Astrocyte (in vitro differentiated cells and primary cell): Measurements from ENCODE around the gene ACTL6A. TPM values are rescaled to one million over a fixed set of nuclear protein-coding genes. Genes with fewer than 3 reads are reported as not detected.
A peak's percentile ranks its signal among the peaks of the same experiment; 100 is the strongest.

Experiments
- DNase-seq: peaks from one replicate; pipeline ENCODE4 v3.0.0-alpha.2; 2010; ENCODE audit warnings: low read depth
- FAIRE-seq: peaks from 2 replicates; lab custom pipeline; 2011; peaks lifted over from hg19 to GRCh38; lab: Jason Lieb, UNC
- H2AFZ ChIP-seq: 2 replicates; pipeline ENCODE4 v1.6.0; 2012; ENCODE audit warnings: low read depth, low read length, inconsistent platforms
- H3K27ac ChIP-seq: 2 replicates; pipeline ENCODE4 v1.5.1; 2011; ENCODE audit warnings: low read depth, low read length, inconsistent platforms
- H3K27me3 ChIP-seq: 2 replicates; pipeline ENCODE4 v1.6.0; 2011; ENCODE audit warnings: low read length, inconsistent platforms; ENCODE audit not compliant: insufficient read depth
- H3K36me3 ChIP-seq: 2 replicates; pipeline ENCODE4 v1.5.1; 2011; ENCODE audit warnings: low read length, inconsistent platforms; ENCODE audit not compliant: insufficient read depth
- H3K4me1 ChIP-seq: 2 replicates; pipeline ENCODE4 v1.5.1; 2011; ENCODE audit warnings: low read length, inconsistent platforms; ENCODE audit not compliant: insufficient read depth
- H3K4me2 ChIP-seq: 2 replicates; pipeline ENCODE4 v1.6.0; 2012; ENCODE audit warnings: low read length, inconsistent platforms
- H3K4me3 ChIP-seq: 2 replicates; pipeline ENCODE4 v1.5.1; 2011; ENCODE audit warnings: low read depth, mild to moderate bottlenecking, low read length, inconsistent platforms; ENCODE audit not compliant: insufficient read depth
- H3K79me2 ChIP-seq: 2 replicates; pipeline ENCODE4 v1.6.0; 2012; ENCODE audit warnings: mild to moderate bottlenecking, low read length, inconsistent platforms; ENCODE audit not compliant: insufficient read depth
- H3K9ac ChIP-seq: 2 replicates; pipeline ENCODE4 v1.6.0; 2012; ENCODE audit warnings: mild to moderate bottlenecking, low read length, inconsistent platforms
- H3K9me3 ChIP-seq: 2 replicates; pipeline ENCODE4 v1.5.1; 2012; ENCODE audit warnings: low read depth, mild to moderate bottlenecking, low read length, inconsistent platforms; ENCODE audit not compliant: insufficient read depth
- H4K20me1 ChIP-seq: 2 replicates; pipeline ENCODE4 v1.6.0; 2012; ENCODE audit warnings: low read length, inconsistent platforms; ENCODE audit not compliant: insufficient read depth
- H3K27ac Mint-ChIP-seq: one replicate; pipeline ENCODE4 v1.8.0; 2021; ENCODE audit warnings: mild to moderate bottlenecking, mixed read lengths; ENCODE audit not compliant: unreplicated experiment
- H3K27me3 Mint-ChIP-seq: one replicate; pipeline ENCODE4 v1.8.0; 2021; ENCODE audit warnings: low read depth, mixed read lengths; ENCODE audit not compliant: unreplicated experiment
- H3K36me3 Mint-ChIP-seq: one replicate; pipeline ENCODE4 v1.8.0; 2021; ENCODE audit warnings: low read depth, mixed read lengths; ENCODE audit not compliant: unreplicated experiment
- H3K4me1 Mint-ChIP-seq: one replicate; pipeline ENCODE4 v1.8.0; 2021; ENCODE audit warnings: low read depth, mixed read lengths; ENCODE audit not compliant: unreplicated experiment
- H3K4me3 Mint-ChIP-seq: one replicate; pipeline ENCODE4 v1.8.0; 2021; ENCODE audit warnings: mild to moderate bottlenecking, moderate library complexity, mixed read lengths; ENCODE audit not compliant: unreplicated experiment
- H3K9me3 Mint-ChIP-seq: one replicate; pipeline ENCODE4 v1.8.0; 2021; ENCODE audit warnings: mild to moderate bottlenecking, mixed read lengths; ENCODE audit not compliant: unreplicated experiment
- CTCF ChIP-seq: IDR thresholded peaks from 2 replicates; pipeline ENCODE4 v1.5.1; 2011; ENCODE audit warnings: low read depth, mild to moderate bottlenecking, inconsistent platforms, low read length, moderate library complexity; ENCODE audit not compliant: insufficient read depth
- EZH2 ChIP-seq: IDR thresholded peaks from 2 replicates; pipeline ENCODE4 v1.6.1; 2012; ENCODE audit warnings: mild to moderate bottlenecking, low read length, inconsistent platforms; ENCODE audit not compliant: insufficient read depth
- total RNA-seq: library from RNA; stranded (reverse); gene quantifications from 2 replicates; pipeline ENCODE4 v1.2.1, GENCODE V29; 2021

Gene ACTL6A
- total RNA-seq, 1 donor from 2014 or later = 47.0 TPM

- FAIRE-seq = no peak
- H3K79me2 ChIP-seq = peaks cover 58% of the 10 kb centered on the region
- TF ChIP-seq CTCF (no peak), EZH2 (no peak)
Measured at GRCh38 chr3:179565496-179565895, 2.8 kb downstream of the ACTL6A start.

GRCh38 chr3:179580992-179581391, 18.3 kb downstream of the ACTL6A start:
- no peak overlapping the region for H3K4me3 Mint-ChIP-seq
- no peak overlapping the region for H3K4me2 ChIP-seq
- no peaks in the 10 kb centered on the region for H3K4me1 ChIP-seq
- no peak overlapping the region for H3K4me3 ChIP-seq
- no peaks in the 10 kb centered on the region for H4K20me1 ChIP-seq
- H3K9ac ChIP-seq = no peak overlapping the region
- peaks cover 3% of the 10 kb centered on the region for H3K36me3 Mint-ChIP-seq
- no peaks in the 10 kb centered on the region for H3K9me3 Mint-ChIP-seq
- H3K27me3 ChIP-seq = no peaks in the 10 kb centered on the region
- H3K9me3 ChIP-seq = no peaks in the 10 kb centered on the region
- H3K27me3 Mint-ChIP-seq = no peaks in the 10 kb centered on the region
- no peak overlapping the region for H3K27ac Mint-ChIP-seq
- H2AFZ ChIP-seq = no peak overlapping the region
- H3K79me2 ChIP-seq = no peaks in the 10 kb centered on the region
- no peaks in the 10 kb centered on the region for H3K4me1 Mint-ChIP-seq
- H3K36me3 ChIP-seq = peaks cover 40% of the 10 kb centered on the region
- FAIRE-seq (peak; percentile 13), DNase-seq (no peak)
- TF ChIP-seq CTCF (no peak), EZH2 (no peak)
- no peak overlapping the region for H3K27ac ChIP-seq

More at GRCh38 chr3:179565496-179565895, 2.8 kb downstream of the ACTL6A start:
- no peak overlapping the region for H3K4me3 ChIP-seq
- H3K9me3 ChIP-seq = no peaks in the 10 kb centered on the region
- H3K27ac ChIP-seq = no peak overlapping the region
- no peaks in the 10 kb centered on the region for H3K27me3 ChIP-seq
- H3K4me3 Mint-ChIP-seq = no peak overlapping the region
- peaks cover 8% of the 10 kb centered on the region for H3K36me3 ChIP-seq
- no peaks in the 10 kb centered on the region for H3K27me3 Mint-ChIP-seq
- H3K9ac ChIP-seq = no peak overlapping the region
- H3K4me1 ChIP-seq = peaks cover 6% of the 10 kb centered on the region
- DNase-seq = no peak
- peaks cover 11% of the 10 kb centered on the region for H3K4me1 Mint-ChIP-seq
- H3K36me3 Mint-ChIP-seq = peaks cover 1% of the 10 kb centered on the region
- H3K4me2 ChIP-seq = no peak overlapping the region
- no peak overlapping the region for H2AFZ ChIP-seq
- no peak overlapping the region for H3K27ac Mint-ChIP-seq
- H4K20me1 ChIP-seq = peaks cover 35% of the 10 kb centered on the region
- H3K9me3 Mint-ChIP-seq = no peaks in the 10 kb centered on the region

GRCh38 chr3:179589143-179589542, 26.4 kb downstream of the ACTL6A start:
- Histone ChIP-seq H3K27me3 (no peaks in the 10 kb centered on the region), H3K4me2 (no peak overlapping the region), H3K79me2 (no peaks in the 10 kb centered on the region), H3K36me3 (peaks cover 65% of the 10 kb centered on the region), H3K4me1 (no peaks in the 10 kb centered on the region), H3K4me3 (no peak overlapping the region), H3K9me3 (no peaks in the 10 kb centered on the region), H3K27ac (no peak overlapping the region), H2AFZ (no peak overlapping the region), H4K20me1 (no peaks in the 10 kb centered on the region), H3K9ac (no peak overlapping the region)
- H3K4me1 Mint-ChIP-seq = no peaks in the 10 kb centered on the region
- no peak for TF ChIP-seq EZH2
- no peak for TF ChIP-seq CTCF
- H3K27ac Mint-ChIP-seq = no peak overlapping the region
- no peaks in the 10 kb centered on the region for H3K27me3 Mint-ChIP-seq
- no peak for FAIRE-seq
- peak; percentile 18 for DNase-seq
- peaks cover 2% of the 10 kb centered on the region for H3K36me3 Mint-ChIP-seq
- no peak overlapping the region for H3K4me3 Mint-ChIP-seq
- no peaks in the 10 kb centered on the region for H3K9me3 Mint-ChIP-seq
